HG03342 (cell line): Measurements from ENCODE around the gene SEC14L5.
A peak's percentile ranks its signal among the peaks of the same experiment; 100 is the strongest.

Source experiments
- ATAC-seq: cut with Tn5 transposase; IDR thresholded peaks from one replicate; pipeline ENCODE4 v1.9.1; 2021; ENCODE audit warnings: mild to moderate bottlenecking, moderate library complexity; ENCODE audit not compliant: unreplicated experiment

The SEC14L5 gene

DNA sequence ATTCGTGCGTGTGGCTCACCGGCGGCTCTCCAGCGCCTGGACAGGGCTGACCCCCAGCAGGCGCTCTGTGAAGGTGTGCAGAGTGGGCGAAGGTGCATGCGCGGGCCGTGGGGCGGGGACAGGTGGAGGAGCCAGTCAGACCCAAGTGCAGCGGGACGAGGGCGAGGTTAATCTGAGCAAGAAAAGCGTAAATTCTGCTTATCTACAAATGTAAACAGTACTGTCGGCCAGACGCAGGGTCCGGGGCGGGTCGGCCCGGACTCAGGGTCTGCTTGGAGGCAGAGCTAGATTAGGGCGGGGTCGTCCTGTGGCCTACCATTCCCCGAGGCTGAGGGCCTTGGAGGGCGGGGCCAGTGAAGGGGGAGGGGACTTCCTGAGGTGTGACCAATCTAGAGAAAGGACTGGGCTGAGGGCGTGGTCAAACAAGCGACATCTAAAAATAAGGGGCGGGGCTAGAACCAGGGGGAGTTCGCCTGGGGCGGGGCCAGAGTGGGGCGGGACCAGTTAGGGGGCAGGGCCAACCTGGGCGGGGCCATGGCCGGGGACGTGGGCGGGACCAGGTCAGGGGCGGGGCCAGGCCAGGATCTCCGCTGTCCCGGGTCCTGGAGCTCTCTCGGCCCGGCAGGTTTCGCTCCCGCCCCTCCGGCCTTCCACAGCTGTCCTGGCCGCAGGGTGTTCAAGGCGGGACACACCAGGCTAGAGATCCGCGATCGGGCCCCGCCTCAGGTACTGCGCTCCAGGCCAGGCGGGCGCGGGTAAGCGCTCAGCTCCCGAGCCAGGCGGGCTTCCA lies at the start of gene SEC14L5:
SEC14L5 (plus strand) TSS at position 611 of the 790 bp plus-strand sequence. CDS start 994 bp downstream, outside the sequence.
- peak; percentile 57 for ATAC-seq

- ATAC-seq = no peak
Observed at GRCh38 chr16:4908854-4909401, 49.2 kb upstream of the SEC14L5 start.

DNA sequence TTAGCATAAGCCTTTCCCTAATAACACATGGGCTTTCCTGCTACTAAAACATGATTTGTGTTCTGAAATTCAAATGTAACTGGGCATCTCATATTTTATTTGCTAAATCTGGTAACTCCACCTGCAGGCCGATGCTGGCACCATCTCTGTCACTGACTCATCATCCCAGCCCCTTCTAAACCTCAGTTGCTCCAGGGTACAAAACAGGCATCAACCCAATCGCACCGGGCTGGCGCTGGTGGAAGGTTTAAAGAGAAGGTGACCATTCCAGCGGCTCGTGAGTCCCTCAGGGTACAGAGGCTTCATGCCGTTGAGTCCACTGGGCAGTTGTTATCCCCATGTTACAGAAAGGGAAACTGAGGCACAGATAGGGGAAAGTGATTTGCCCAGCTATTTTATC lies 48.3 kb upstream of the SEC14L5 start:
- ATAC-seq = no peak

GRCh38 chr16:4910828-4911227 lies 47.3 kb upstream of the SEC14L5 start:
- ATAC-seq = no peak

DNA sequence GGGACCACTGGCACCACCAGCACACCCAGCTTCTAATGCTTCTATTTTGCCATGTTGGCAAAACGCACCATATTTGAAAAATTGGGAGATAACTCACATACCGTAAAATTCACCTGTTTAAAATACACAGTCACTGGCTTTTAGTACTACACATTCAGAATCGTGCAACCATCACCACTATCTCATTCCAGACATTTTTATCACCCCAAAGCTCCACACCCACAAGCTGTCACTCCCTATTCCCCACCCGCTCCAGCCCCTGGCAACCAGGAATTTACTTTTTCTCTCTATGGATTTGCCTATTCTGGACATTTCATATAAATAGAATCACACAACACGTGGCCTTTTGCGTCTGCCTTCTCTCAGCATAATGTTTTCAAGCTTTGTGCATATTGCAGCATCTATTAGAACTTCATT lies 46.2 kb upstream of the SEC14L5 start:
- no peak for ATAC-seq

DNA sequence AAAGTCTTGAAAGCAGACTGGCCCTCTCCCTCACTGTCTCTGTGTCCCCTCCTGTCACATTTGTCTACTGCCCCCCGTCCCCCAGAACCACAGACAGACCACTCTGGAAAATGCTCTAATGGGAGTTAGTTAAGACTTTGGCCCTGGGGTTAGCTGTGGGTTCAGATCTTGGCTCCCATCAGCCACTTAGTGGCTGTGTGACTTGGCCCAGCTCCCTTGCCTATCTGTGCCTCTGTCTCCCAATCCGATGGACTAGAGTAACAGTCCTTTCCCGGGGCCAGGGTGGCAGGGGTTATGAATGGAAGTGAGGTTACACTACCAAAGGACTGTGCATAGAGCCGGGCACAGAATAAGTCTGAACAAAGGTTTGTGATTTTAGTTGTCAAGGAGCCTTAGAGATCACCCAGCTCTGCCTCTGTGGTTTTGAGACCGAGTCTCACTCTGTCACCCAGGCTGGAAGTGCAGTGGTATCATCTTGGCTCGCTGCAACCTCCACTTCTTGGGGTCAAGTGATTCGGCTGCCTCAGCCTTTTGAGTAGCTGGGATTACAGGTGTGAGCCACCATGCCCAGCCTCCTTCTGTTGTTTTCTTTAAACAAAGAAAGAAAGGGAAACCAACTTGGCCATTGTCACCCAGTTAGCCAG lies 44.9 kb upstream of the SEC14L5 start:
- no peak for ATAC-seq

DNA sequence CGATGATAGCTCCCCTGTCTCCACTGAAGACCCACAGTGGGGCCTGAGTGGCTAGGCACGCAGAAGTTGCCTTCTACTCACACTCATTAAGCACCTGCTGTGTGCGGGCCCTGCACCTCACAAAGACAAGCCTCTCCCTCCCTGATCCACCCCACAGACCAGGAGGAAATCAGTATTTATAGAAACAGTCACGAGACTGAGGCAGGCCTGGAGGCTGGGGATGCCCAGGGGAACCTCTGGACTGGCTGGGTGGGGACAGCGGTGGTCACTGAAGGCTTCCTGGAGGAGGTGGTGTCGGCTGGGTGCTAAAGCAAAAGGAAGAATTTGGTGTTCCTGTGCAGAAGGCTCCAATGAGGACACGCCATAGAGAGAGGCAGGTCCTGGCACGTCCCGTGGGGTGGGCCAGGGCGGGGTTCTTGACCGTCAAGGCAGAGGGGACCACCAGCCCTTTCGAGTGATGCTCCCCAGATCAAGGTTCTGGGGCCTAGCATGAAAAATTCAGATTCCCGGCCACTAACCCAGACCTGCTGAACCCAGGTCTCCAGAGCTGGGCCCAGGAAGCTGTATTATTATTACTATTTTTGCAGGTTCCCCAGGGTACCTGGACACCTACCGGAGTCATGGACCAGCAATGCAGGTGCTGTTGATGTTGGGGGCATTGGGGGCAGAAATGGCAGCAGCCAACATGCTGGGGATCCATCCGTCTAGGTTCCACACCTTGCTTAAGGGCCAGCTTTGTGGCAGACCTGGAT lies 44.2 kb upstream of the SEC14L5 start:
- no peak for ATAC-seq

DNA sequence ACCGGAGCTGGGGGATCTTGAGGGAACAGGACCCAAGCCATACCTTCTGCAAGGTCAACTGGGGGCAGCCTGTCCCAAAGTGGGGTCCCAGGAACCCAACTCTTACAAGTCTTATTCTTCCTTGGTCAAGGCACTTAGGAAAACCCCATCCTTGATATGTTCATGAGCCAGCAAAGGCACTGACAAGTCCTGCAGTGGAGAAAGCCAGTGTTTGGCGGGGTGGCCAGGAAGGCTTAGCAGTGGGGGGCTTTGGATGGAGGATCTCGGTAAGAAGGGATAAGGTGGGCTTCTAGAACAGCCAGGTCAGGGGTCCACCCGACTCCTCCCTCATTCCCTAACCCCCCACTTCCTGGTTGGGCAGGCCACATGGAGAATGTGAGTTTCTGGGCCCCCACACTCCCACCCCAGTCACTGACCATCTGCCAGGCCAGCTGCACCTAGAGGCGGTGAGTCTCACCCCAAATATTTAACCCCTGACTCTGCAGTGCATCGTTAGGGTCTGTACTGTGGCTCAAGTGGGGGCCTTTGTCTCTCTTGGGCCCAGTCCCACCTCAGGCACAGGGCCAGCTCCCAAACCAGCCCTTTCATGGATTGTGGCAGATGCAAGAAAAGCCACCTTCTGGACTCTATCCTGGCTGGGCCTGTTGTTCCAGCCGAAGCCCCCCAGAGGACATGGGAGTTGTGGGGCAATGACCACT lies 43.5 kb upstream of the SEC14L5 start:
- ATAC-seq = no peak

- ATAC-seq = no peak
Observed at GRCh38 chr16:4915226-4915761, 42.8 kb upstream of the SEC14L5 start.

DNA sequence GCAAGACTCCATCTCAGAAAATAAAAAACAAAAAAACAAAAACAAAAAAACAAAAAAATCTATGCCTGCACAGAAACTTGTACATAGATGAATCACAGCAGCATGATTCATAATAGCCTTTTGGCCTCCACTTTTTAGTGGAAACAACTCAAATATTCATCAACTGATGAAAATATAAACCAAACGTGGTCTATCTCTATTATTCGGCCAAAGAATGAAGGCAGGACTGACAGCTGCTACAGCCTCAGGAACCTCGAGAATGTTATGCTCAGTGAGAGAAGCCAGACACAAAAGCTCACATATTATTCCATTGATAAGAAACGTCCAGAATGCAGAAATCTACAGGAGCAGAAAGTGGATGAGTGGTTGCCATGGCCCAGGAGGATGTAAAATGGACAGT lies 41.0 kb upstream of the SEC14L5 start:
- ATAC-seq = no peak

DNA sequence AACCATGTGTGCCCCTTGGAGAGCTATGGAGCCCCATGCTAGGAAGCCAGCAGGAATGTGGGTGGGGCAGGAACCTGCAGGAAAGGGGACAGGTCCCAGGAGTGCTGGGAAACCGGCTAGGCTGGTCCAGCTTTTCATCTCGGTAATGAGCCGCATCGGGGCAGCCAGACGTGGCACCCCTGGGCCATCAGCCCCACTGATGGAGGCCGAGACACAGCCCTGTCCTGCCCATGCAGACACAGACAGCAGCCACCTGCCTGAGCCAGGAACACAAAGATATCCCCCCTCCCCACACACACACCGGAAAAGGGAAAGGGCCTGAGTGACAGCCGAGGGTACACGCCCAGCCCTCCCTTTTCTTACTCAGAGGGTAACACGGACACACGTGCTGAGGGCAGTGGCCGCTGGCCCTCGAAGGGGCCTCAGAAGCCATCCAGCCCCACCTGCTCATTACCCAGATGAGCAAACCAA lies 39.3 kb upstream of the SEC14L5 start:
- no peak for ATAC-seq

DNA sequence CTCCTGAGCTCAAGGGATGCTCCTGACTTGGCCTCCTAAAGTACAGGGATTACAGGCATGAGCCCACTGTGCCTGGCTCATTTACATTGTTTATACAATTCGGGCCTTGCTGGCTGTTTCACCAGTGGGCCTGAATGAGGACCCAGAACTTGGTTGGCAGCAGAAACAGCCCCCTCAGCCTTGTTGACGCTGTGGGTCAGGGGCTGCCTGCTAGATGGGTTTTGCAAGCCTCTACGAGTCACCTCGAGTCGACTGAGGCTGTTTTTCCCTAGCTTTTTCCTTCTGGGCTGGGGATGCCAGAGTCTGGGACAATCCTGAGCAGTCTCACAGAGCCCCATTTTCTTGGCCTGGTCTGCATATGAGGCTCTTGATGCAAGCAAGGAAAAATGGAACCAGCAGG lies 37.3 kb upstream of the SEC14L5 start:
- no peak for ATAC-seq

GRCh38 chr16:4922721-4923342 lies 35.3 kb upstream of the SEC14L5 start:
- ATAC-seq = no peak

- ATAC-seq = no peak
Observed at GRCh38 chr16:4923853-4924252, 34.3 kb upstream of the SEC14L5 start.

GRCh38 chr16:4924593-4925292 lies 33.4 kb upstream of the SEC14L5 start:
- ATAC-seq = no peak

- no peak for ATAC-seq
Observed at GRCh38 chr16:4925293-4925607, 32.9 kb upstream of the SEC14L5 start.

GRCh38 chr16:4925791-4926190 lies 32.3 kb upstream of the SEC14L5 start:
- no peak for ATAC-seq

- no peak for ATAC-seq
Observed at GRCh38 chr16:4926928-4927327, 31.2 kb upstream of the SEC14L5 start.

DNA sequence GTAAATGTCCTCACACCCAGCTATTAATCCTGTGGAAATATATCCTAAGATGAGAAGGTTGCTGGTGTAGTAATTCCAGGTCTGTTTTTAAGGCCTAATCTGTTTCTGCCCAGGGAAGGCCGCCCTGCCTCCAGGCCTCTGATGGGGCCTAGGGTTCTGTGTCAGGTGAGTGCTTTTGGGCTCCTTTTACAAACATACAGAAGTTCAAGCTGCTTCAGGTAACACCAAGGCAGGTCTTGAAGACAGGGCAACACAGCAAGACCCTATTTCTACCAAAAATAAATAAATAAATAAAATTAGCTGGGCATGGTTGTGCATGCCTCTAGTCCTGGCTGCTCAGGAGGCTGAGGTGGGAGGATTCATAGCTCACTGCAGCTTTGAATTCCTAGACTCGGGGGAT lies 30.5 kb upstream of the SEC14L5 start:
- no peak for ATAC-seq

DNA sequence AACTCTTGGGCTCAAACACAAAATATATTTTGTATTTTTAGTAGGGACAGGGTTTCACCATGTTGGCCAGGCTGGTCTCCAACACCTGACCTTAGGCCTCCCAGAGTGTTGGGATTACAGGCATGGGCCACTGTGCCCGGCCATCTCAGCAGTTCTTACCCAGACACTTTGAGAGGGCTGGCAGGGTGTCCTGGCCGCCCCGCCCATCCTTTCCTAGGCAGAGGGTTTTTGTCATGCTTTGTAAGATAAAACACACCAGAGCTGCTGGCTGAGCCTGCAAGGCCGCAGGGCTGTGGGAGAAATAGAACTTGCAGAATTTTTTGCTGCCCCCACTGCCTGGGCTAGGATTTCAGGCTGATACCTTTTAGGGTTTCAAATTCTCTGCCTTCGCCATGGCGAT lies 29.9 kb upstream of the SEC14L5 start:
- no peak for ATAC-seq
